ENCODE data around the gene PPP6R3. TPM values are rescaled to one million over a fixed set of nuclear protein-coding genes. Genes with fewer than 3 reads are reported as not detected.
A peak's percentile ranks its signal among the peaks of the same experiment; 100 is the strongest.

The PPP6R3 gene
- total RNA-seq, 4 donors from 2014 or later: 103 to 150 (median 119) TPM

DNA sequence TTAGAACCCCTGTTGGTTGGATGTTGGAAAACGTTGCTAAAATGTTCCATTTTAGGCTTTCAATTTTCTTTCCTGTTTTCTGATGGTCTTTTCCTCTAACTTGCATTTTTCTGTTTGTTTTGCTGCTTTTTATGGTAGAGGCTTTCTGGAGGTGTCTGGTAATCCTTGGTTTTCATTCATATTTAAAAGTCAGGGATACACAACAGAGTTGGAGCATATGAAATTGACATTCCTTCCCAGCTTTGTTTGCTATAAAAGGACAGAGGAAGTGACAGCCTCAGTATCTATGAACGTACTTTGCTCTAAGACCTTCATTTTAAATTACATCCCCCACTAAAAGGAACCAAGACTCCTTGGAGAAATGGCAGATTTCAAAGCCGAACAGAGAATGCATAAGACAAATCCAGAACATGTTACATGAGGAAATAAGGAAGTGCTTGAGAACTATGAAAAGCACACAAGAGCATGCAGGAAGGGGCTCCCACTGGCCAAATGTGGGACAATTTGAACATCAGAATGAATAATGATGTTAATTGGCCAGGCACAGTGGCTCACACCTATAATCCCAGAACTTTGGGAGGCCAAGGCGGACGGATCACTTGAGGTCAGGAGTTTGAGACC is 56.7 kb downstream of the PPP6R3 start:
- TF ChIP-seq, protein P1, sequence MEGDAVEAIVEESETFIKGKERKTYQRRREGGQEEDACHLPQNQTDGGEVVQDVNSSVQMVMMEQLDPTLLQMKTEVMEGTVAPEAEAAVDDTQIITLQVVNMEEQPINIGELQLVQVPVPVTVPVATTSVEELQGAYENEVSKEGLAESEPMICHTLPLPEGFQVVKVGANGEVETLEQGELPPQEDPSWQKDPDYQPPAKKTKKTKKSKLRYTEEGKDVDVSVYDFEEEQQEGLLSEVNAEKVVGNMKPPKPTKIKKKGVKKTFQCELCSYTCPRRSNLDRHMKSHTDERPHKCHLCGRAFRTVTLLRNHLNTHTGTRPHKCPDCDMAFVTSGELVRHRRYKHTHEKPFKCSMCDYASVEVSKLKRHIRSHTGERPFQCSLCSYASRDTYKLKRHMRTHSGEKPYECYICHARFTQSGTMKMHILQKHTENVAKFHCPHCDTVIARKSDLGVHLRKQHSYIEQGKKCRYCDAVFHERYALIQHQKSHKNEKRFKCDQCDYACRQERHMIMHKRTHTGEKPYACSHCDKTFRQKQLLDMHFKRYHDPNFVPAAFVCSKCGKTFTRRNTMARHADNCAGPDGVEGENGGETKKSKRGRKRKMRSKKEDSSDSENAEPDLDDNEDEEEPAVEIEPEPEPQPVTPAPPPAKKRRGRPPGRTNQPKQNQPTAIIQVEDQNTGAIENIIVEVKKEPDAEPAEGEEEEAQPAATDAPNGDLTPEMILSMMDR (IDR thresholded peaks at IDR 0.05): no peak
- no peak for TF ChIP-seq POLR2A (IDR thresholded peaks at IDR 0.05)
- TF ChIP-seq EP300 (IDR thresholded peaks at IDR 0.05): no peak
- Histone ChIP-seq H3K4me3 (no peak overlapping the region), H3K27me3 (no peaks in the 10 kb centered on the region), H3K36me3 (peaks cover 0 to 43% (median 5%) of the 10 kb centered on the region in 3 donors), H3K9me3 (no peaks in the 10 kb centered on the region), H3K27ac (no peak overlapping the region), H3K4me1 (peaks cover 0 to 19% (median 0%) of the 10 kb centered on the region in 4 donors)
- no peak for DNase-seq (ENCODE audit: low spot score in 2 of 2)
- 74 to 79% methylated on average over 5 of the region's 5 CpGs for WGBS, 2 donors

DNA sequence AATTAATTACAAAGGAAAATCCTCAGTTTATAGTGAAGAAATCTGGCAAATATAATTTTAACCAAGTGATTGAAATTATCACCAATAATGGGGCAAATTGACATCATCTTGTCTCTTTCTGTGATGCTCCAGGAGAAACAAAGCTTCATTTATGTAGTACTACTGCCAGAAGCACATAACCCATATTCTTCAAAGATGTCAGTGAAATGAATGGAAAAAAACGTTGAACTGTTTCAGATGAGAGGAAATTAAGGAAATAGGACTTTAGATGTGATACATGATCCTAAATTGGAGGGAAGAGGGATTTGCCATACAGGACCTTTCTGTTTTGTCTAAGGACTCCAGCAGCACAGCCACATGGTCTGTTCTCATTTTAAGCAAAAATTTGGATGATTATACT is 57.6 kb downstream of the PPP6R3 start:
- WGBS, 2 donors: 8 to 20% methylated on average over 1 of the region's 1 CpG
- no peaks in the 10 kb centered on the region for H3K27me3 ChIP-seq
- peaks cover 0 to 18% (median 0%) of the 10 kb centered on the region in 4 donors for H3K4me1 ChIP-seq
- no peak overlapping the region for H3K4me3 ChIP-seq
- TF ChIP-seq POLR2A (IDR thresholded peaks at IDR 0.05): no peak
- TF ChIP-seq, protein P1 (IDR thresholded peaks at IDR 0.05): no peak
- no peak for TF ChIP-seq EP300 (IDR thresholded peaks at IDR 0.05)
- DNase-seq (ENCODE audit: low spot score in 2 of 2): no peak
- no peak overlapping the region for H3K27ac ChIP-seq
- no peaks in the 10 kb centered on the region for H3K9me3 ChIP-seq
- H3K36me3 ChIP-seq: peaks cover 0 to 47% (median 5%) of the 10 kb centered on the region in 3 donors

DNA sequence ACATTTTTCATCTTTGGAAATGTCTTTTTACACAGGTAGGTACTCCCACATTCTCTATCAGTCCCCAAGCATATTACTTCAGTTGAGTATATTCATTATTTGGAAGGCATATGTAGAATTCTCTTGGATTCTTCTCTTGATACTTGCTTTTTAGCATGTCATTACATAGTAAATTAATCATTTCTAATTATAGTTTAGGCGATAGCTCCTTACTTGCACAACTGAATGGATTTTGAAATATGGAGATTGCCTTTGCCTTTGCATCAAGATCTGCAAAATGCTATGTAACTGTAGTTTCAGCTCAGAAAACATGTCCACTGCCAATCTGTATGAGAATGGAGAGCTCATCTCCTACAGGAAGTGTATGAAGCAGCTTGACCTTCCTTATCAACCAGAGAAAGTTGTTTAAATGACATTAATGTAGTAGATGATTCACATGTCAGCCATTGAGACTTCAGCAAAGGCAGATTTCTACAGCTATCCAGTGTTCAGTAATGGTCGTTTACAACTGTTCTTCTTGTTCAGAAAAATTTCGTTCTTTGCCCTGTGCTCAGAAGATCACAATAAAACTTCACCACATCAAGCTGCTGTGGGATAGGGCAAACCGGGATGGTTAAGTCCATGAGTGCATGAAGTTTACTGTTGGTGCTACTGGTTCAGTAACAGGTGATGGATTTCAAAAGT is 61.6 kb downstream of the PPP6R3 start:
- Histone ChIP-seq H3K4me1 (peaks cover 3 to 51% (median 17%) of the 10 kb centered on the region in 4 donors), H3K4me3 (no peak overlapping the region), H3K9me3 (no peaks in the 10 kb centered on the region), H3K27ac (no peak overlapping the region), H3K27me3 (no peaks in the 10 kb centered on the region), H3K36me3 (peaks cover 0 to 42% (median 5%) of the 10 kb centered on the region in 3 donors)
- TF ChIP-seq POLR2A (IDR thresholded peaks at IDR 0.05) (no peak), EP300 (IDR thresholded peaks at IDR 0.05) (no peak)
- TF ChIP-seq, protein P1 (IDR thresholded peaks at IDR 0.05): no peak
- DNase-seq (ENCODE audit: low spot score in 2 of 2): no peak
- WGBS, 2 donors: 89 to 94% methylated on average over 4 of the region's 4 CpGs

DNA sequence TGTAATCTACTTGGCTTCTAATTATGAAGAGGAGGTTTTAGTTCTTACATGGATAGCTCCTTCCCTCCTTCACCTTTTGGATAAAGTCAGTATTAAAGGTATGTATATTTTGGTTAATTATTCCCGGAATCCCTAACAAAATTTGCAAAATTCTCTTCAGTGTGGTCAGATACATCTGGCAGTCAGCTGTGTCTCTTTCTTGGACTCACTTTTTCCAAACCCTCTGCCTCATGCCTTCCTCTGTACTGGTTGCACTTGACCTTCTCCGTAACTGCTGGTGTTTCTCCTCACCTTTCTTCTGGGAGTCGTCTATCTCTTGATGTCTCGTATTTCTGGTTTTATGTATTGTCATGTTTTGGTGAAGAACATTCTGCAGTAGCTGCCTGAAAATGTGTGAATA is 62.5 kb downstream of the PPP6R3 start:
- TF ChIP-seq EP300 (IDR thresholded peaks at IDR 0.05) (no peak), POLR2A (IDR thresholded peaks at IDR 0.05) (no peak)
- TF ChIP-seq, protein P1 (IDR thresholded peaks at IDR 0.05): no peak
- H3K27me3 ChIP-seq: no peaks in the 10 kb centered on the region
- peaks cover 3 to 51% (median 17%) of the 10 kb centered on the region in 4 donors for H3K4me1 ChIP-seq
- WGBS, 2 donors: 86 to 91% methylated on average over 4 of the region's 4 CpGs
- H3K27ac ChIP-seq: peak overlapping the region in 1 of 4 donors; percentile 30
- DNase-seq (ENCODE audit: low spot score in 2 of 2): no peak
- H3K9me3 ChIP-seq: no peaks in the 10 kb centered on the region
- H3K36me3 ChIP-seq: peaks cover 0 to 51% (median 5%) of the 10 kb centered on the region in 3 donors
- H3K4me3 ChIP-seq: no peak overlapping the region

DNA sequence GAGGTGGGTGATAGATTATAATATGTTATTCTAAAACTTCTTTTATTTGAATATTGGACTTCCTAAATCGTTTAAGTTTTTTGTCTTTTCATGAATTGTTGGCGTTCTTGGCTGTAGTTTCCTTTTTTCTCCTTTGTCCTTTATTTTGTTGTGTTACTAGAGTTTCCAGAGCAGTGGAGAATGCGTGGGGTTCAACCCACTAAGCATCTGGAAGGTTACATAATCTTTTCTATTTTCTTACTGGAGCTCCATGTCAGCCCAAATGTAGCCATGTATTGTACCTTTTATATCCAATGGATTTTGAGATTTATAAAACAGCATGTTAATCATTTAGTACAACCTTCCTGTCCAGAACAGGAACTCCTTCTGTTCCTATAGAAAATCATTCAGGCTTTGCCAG is 63.2 kb downstream of the PPP6R3 start:
- no peak for TF ChIP-seq POLR2A (IDR thresholded peaks at IDR 0.05)
- TF ChIP-seq EP300 (IDR thresholded peaks at IDR 0.05): no peak
- TF ChIP-seq, protein P1 (IDR thresholded peaks at IDR 0.05): no peak
- H3K4me1 ChIP-seq: peaks cover 3 to 44% (median 17%) of the 10 kb centered on the region in 4 donors
- no peaks in the 10 kb centered on the region for H3K9me3 ChIP-seq
- peak overlapping the region in 2 of 4 donors; percentile 30 to 40 for H3K27ac ChIP-seq
- no peak overlapping the region for H3K4me3 ChIP-seq
- WGBS, 2 donors: 21 to 28% methylated on average over 3 of the region's 3 CpGs
- no peak for DNase-seq (ENCODE audit: low spot score in 2 of 2)
- no peaks in the 10 kb centered on the region for H3K27me3 ChIP-seq
- peaks cover 0 to 53% (median 5%) of the 10 kb centered on the region in 3 donors for H3K36me3 ChIP-seq
